ENCODE results near the gene GUSB.

- TF ChIP-seq CTCF (IDR thresholded peaks at IDR 0.05) (no peak), POLR2AphosphoS5 (IDR thresholded peaks at IDR 0.05) (no peak)
These were observed 65.9 kb downstream of the GUSB start for GRCh38 chr7:65915921-65916657.
